Vagina (tissue), 2 donors: Measurements from ENCODE around the gene CD63. TPM values are rescaled to one million over a fixed set of nuclear protein-coding genes. Genes with fewer than 3 reads are reported as not detected.

Source experiments
- DNase-seq, 2 donors: peaks; one replicate each; pipeline ENCODE4 v3.0.0-alpha.2; 2017; ENCODE audit errors: extremely low spot score in 2 of 2
- H3K27ac ChIP-seq: fragments of 200-600 bp; sonication (generic); one replicate; pipeline ENCODE4 v1.5.1; 2019
- H3K27me3 ChIP-seq: fragments of 200-600 bp; sonication (generic); one replicate; pipeline ENCODE4 v1.5.1; 2019
- H3K36me3 ChIP-seq, 2 donors: fragments of 200-600 bp; sonication (generic); one replicate each; pipeline ENCODE4 v1.5.1; 2017 to 2019
- H3K4me1 ChIP-seq: fragments of 200-600 bp; sonication (generic); one replicate; pipeline ENCODE4 v1.5.1; 2019
- H3K4me3 ChIP-seq, 2 donors: fragments of 200-600 bp; sonication (generic); 1 replicate in 1 of 2; 2 replicates in 1 of 2; pipeline ENCODE4 v1.5.1; 2016 to 2019
- H3K9me3 ChIP-seq: fragments of 200-600 bp; sonication (generic); one replicate; pipeline ENCODE4 v1.5.1; 2019
- POLR2A ChIP-seq, 2 donors: fragments of 450-650 bp; IDR thresholded peaks; one replicate each; pipeline ENCODE4 v1.6.1; 2017; ENCODE audit warnings: antibody characterized with exemption in 2 of 2, mild to moderate bottlenecking in 2 of 2, moderate library complexity in 2 of 2
- POLR2AphosphoS5 ChIP-seq, 2 donors: sonication (generic); formaldehyde crosslinking; IDR thresholded peaks; one replicate each; pipeline ENCODE4 v1.9.0; 2017; ENCODE audit warnings: antibody characterized with exemption in 2 of 2, mild to moderate bottlenecking in 2 of 2, low read depth in 1 of 2; ENCODE audit not compliant: insufficient read depth in 1 of 2
- intact Hi-C: fragments of 100-400 bp; cut with DNase I; formaldehyde crosslinking; loops from one replicate; pipeline ENCODE4 v1.15.1; 2023
- total RNA-seq: library from RNA; depleted of rRNA; stranded (reverse); fragments of >200 nt; gene quantifications from one replicate; pipeline ENCODE4 v1.2.3, GENCODE V29; 2016
- TF ChIP-seq, protein P1 (sequence below), 3 experiments: fragments of 450-650 bp in 2 of 3; fragments of 200-600 bp in 1 of 3; sonication (generic) in 1 of 3; IDR thresholded peaks; one replicate each; pipeline ENCODE4 v1.5.1; 2017 to 2019; ENCODE audit warnings: antibody characterized with exemption in 3 of 3, mild to moderate bottlenecking in 2 of 3, moderate library complexity in 2 of 3

The CD63 gene
- total RNA-seq, 1 donor from 2014 or later: 568 TPM

DNA sequence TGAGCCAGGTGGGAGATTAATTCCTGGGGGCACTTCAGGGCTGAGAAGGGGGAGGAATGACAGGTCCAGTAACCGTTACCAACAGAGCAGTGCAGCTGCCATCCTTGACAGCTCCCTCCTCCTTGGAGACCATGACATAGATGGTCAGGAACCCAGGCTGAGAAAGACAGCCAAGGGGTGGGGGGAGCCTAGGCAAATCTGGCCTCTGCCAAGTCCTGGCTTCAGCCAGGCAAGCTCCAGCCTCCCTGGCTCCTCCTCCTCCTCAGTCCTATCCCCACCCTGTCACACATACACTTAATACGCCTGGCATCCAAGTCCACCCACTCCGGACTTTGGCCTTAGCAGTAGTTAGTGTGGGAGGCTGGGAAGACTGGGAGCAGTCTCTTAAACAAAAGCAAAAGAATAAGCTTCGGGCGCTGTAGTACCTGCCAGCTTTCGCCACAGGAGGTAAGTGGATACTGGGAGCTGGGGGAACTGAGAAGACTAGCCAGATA is 8.7 kb downstream of the CD63 start, which contains the start of gene RDH5:
RDH5 (plus strand) TSS at position 323 of the 494 bp plus-strand sequence. CDS start 792 bp downstream, outside the sequence.
- peaks cover 60% of the 10 kb centered on the region for H3K4me1 ChIP-seq
- H3K36me3 ChIP-seq: peaks cover 0 to 13% of the 10 kb centered on the region in 2 donors
- H3K27ac ChIP-seq: peak within 1 kb of the TSS; percentile 94
- no peak for DNase-seq
- intact Hi-C loops: no loop called here
- H3K9me3 ChIP-seq: no peaks in the 10 kb centered on the region
- TF ChIP-seq POLR2A (IDR thresholded peaks at IDR 0.05) (no peak), POLR2AphosphoS5 (IDR thresholded peaks at IDR 0.05; ENCODE audit: insufficient read depth in 1 of 2, low read depth in 1 of 2) (peak in 1 of 2 donors; percentile 46)
- TF ChIP-seq, protein P1, sequence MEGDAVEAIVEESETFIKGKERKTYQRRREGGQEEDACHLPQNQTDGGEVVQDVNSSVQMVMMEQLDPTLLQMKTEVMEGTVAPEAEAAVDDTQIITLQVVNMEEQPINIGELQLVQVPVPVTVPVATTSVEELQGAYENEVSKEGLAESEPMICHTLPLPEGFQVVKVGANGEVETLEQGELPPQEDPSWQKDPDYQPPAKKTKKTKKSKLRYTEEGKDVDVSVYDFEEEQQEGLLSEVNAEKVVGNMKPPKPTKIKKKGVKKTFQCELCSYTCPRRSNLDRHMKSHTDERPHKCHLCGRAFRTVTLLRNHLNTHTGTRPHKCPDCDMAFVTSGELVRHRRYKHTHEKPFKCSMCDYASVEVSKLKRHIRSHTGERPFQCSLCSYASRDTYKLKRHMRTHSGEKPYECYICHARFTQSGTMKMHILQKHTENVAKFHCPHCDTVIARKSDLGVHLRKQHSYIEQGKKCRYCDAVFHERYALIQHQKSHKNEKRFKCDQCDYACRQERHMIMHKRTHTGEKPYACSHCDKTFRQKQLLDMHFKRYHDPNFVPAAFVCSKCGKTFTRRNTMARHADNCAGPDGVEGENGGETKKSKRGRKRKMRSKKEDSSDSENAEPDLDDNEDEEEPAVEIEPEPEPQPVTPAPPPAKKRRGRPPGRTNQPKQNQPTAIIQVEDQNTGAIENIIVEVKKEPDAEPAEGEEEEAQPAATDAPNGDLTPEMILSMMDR (IDR thresholded peaks at IDR 0.05): no peak
- no peak within 1 kb of the TSS for H3K4me3 ChIP-seq
- H3K27me3 ChIP-seq: no peaks in the 10 kb centered on the region

DNA sequence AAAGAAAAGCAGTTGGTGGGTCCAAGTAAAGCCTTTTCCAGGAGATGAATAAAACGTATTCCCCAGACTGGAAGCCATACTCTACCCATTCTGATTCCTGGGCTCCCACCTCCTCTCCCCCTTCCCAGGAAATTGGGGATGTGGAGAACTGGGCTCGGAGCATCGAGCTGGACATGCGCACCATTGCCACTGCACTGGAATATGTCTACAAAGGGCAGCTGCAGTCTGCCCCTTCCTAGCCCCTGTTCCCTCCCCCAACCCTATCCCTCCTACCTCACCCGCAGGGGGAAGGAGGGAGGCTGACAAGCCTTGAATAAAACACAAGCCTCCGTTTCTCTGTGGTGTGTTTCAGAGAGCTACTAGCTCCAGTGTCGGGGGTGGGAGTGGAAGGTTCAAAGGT is 9.4 kb downstream of the CD63 start:
- peaks cover 60% of the 10 kb centered on the region for H3K4me1 ChIP-seq
- H3K27ac ChIP-seq: peak overlapping the region; percentile 94
- no peak overlapping the region for H3K4me3 ChIP-seq
- no peaks in the 10 kb centered on the region for H3K27me3 ChIP-seq
- intact Hi-C loops: no loop called here
- DNase-seq: no peak
- TF ChIP-seq, protein P1 (IDR thresholded peaks at IDR 0.05): no peak
- no peak for TF ChIP-seq POLR2AphosphoS5 (IDR thresholded peaks at IDR 0.05; ENCODE audit: insufficient read depth in 1 of 2, low read depth in 1 of 2)
- no peak for TF ChIP-seq POLR2A (IDR thresholded peaks at IDR 0.05)
- no peaks in the 10 kb centered on the region for H3K9me3 ChIP-seq
- peaks cover 0 to 5% of the 10 kb centered on the region in 2 donors for H3K36me3 ChIP-seq

DNA sequence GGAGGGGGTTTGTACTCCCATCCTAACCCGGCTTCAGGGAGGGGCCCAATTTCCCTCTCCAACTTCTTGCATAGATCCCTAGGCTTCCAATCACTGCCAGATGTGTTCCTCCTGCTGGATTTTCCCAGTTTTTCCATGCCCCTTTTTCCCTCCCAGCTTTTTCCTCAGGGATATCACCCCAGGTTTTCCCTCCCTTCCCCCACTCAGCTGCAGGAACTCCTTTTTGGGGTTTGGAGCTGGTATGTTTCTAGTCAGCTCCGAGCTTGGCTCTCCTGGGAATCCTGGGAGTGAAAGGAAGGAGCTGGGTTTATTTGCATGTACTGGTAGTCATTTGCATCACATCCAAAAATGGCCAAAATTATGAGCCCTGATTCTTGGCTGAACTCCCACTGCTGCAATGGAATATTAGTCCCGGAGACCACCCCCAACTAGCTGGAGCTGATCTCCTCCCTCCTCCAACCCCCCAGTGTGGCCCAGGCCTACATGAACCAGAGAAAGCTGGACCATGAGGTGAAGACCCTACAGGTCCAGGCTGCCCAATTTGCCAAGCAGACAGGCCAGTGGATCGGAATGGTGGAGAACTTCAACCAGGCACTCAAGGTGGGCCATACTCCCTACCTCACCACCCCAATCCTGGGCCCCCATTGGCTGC is 10.1 kb downstream of the CD63 start:
- intact Hi-C loops: no loop called here
- H3K4me1 ChIP-seq: peaks cover 60% of the 10 kb centered on the region

DNA sequence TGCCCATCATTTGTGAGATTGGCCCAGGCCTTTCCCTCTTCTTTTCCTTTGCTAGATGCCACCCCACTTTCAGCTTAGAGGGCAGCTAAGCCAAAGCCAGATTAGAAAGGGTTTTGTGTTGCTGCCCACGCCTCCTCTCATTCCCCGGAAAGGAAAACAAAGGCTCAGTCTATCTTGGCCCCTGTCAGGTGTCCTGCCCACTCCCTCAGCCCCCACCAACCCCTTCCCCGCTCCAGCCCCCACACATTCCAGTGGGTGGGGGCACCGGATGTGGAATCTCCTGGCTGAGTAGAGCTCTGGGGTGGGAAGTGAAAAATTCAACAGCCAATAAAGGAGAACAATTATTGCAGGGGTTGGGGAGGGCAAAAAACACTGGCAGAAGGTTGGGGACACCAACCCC is 10.8 kb downstream of the CD63 start:
- intact Hi-C loops: no loop called here
- Histone ChIP-seq H3K4me1 (peaks cover 60% of the 10 kb centered on the region), H3K27ac (peak overlapping the region; percentile 94), H3K36me3 (no peaks in the 10 kb centered on the region), H3K9me3 (no peaks in the 10 kb centered on the region), H3K4me3 (no peak overlapping the region), H3K27me3 (no peaks in the 10 kb centered on the region)
- DNase-seq: no peak
- no peak for TF ChIP-seq POLR2AphosphoS5 (IDR thresholded peaks at IDR 0.05; ENCODE audit: insufficient read depth in 1 of 2, low read depth in 1 of 2)
- TF ChIP-seq POLR2A (IDR thresholded peaks at IDR 0.05): no peak
- TF ChIP-seq, protein P1 (IDR thresholded peaks at IDR 0.05): no peak

More for the DNA sequence above, 10.1 kb downstream of the CD63 start:
- Histone ChIP-seq H3K4me3 (no peak overlapping the region), H3K27ac (peak overlapping the region; percentile 94), H3K36me3 (no peaks in the 10 kb centered on the region), H3K9me3 (no peaks in the 10 kb centered on the region), H3K27me3 (no peaks in the 10 kb centered on the region)
- TF ChIP-seq POLR2AphosphoS5 (IDR thresholded peaks at IDR 0.05; ENCODE audit: insufficient read depth in 1 of 2, low read depth in 1 of 2) (no peak), POLR2A (IDR thresholded peaks at IDR 0.05) (no peak)
- TF ChIP-seq, protein P1 (IDR thresholded peaks at IDR 0.05): no peak
- DNase-seq: no peak
